Stimulated activated naive CD8-positive, alpha-beta T cell treated with anti-CD3 and anti-CD28 coated beads, Interleukin-15, amount 100 ng/mL, for 72 hours (primary cell): ENCODE data around the gene RAPH1.
"Not testable (repeated sequence)": the region's sequence is repeated elsewhere in the genome, so short reads cannot be mapped to it uniquely, and the experiment has no call there.

ENCODE experiments used
- ATAC-seq: fragments of 150-1000 bp; cut with Tn5 transposase; 2 replicates; pipeline ENCODE4 v1.10.0; 2021; ENCODE audit warnings: mild to moderate bottlenecking, moderate library complexity
- DNase-seq, 2 donors: peaks; one replicate each; pipeline ENCODE4 v3.0.0; 2021 to 2022
- H3K27ac Mint-ChIP-seq, 2 donors: one replicate each; pipeline ENCODE4 v1.8.0; 2022; ENCODE audit warnings: mild to moderate bottlenecking in 2 of 2, mixed read lengths in 2 of 2, moderate library complexity in 2 of 2
- H3K27me3 Mint-ChIP-seq: one replicate; pipeline ENCODE4 v1.8.0; 2022; ENCODE audit warnings: mixed read lengths
- H3K4me1 Mint-ChIP-seq: one replicate; pipeline ENCODE4 v1.8.0; 2022; ENCODE audit warnings: mild to moderate bottlenecking, mixed read lengths
- H3K4me3 Mint-ChIP-seq, 2 donors: one replicate each; pipeline ENCODE4 v1.8.0; 2022; ENCODE audit warnings: mild to moderate bottlenecking in 2 of 2, mixed read lengths in 2 of 2, moderate library complexity in 1 of 2
- H3K9me3 Mint-ChIP-seq, 2 donors: one replicate each; pipeline ENCODE4 v1.8.0; 2022; ENCODE audit warnings: mixed read lengths in 2 of 2

The RAPH1 gene

DNA sequence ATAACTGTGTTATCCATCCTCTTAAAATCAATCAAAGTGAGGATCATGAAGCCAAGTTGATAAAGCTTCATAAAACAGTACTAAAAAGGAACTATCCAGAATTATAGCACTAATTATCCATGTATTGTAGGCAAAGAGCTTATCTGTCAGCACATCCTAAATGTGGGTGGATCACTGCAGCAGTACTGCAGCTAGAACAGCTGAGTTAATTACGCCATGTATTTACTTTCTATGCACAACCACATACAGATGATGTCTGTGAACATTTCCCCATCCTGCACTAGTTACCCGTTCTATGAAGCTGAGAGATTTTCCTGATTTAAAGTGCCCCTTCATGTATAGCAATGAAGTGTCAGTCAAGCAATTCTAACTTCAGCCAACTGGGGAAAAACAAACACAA, 96.6 kb downstream of the RAPH1 start:
- DNase-seq (no peak), ATAC-seq (no peak)
- no peaks in the 10 kb centered on the region for H3K4me1 Mint-ChIP-seq
- no peak overlapping the region for H3K27ac Mint-ChIP-seq
- no peaks in the 10 kb centered on the region for H3K27me3 Mint-ChIP-seq
- no peak overlapping the region for H3K4me3 Mint-ChIP-seq
- no peaks in the 10 kb centered on the region for H3K9me3 Mint-ChIP-seq

DNA sequence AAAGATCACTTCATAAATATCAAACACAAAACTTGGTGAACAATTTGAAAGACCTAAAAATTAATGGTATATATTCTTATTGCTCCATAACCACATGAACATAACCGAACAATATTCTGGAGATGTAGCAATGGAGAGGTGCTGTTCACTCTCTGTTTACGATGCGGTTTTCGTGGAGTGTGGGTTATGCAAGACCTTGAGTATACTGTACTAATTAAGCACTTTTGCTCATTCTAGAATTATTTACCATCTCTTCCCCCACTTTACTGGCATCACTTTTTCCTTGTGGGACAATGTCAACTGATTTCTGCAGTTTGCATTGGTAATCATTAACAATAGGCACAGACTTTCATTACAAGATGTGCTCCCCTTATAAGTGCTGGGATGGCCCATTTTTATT, 97.6 kb downstream of the RAPH1 start:
- H3K4me3 Mint-ChIP-seq = no peak overlapping the region
- H3K27me3 Mint-ChIP-seq = no peaks in the 10 kb centered on the region
- no peaks in the 10 kb centered on the region for H3K4me1 Mint-ChIP-seq
- DNase-seq (no peak), ATAC-seq (no peak)
- H3K9me3 Mint-ChIP-seq = no peaks in the 10 kb centered on the region
- H3K27ac Mint-ChIP-seq = no peak overlapping the region

DNA sequence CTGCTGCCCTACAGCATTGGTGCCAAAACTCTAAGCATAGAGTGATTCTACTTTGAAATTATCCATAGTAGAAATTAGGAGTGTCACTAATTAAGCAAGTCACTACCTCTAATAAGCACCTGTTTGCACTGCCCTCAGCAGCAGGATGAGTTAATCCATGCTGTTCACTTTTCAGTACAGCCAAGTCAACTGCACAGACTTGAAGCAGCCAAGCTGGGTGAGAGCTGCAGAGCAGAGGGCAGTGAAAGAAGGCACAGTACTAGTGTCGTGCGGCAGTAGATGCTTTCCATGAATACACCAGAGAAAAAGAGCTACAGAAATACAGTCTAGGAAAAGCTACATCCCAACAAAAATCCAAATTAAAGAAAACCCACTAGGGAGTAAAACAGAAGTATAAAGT, 98.6 kb downstream of the RAPH1 start:
- Mint-ChIP-seq H3K27ac (no peak overlapping the region), H3K4me3 (no peak overlapping the region), H3K4me1 (no peaks in the 10 kb centered on the region), H3K9me3 (no peaks in the 10 kb centered on the region), H3K27me3 (no peaks in the 10 kb centered on the region)
- ATAC-seq (no peak), DNase-seq (no peak)

DNA sequence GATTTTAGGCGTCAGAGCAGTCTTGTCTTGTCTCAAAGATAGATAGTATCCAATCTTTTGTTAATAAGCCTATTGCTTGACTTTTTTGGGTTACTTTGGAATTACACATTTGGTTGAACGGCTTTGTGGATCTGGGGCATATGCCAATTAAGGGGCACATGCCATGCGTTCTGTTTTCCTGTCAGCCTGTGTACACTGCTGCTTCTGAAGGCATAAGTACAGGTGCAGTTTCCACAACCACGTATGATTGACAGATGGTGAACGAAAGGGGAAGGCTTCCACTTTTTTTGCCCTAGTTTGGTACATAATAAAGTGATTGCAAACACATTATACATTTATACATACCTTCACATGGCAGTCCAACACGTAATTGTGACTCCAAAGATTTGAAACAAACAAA, 102.3 kb downstream of the RAPH1 start:
- no peaks in the 10 kb centered on the region for H3K27me3 Mint-ChIP-seq
- DNase-seq (no peak), ATAC-seq (no peak)
- no peaks in the 10 kb centered on the region for H3K4me1 Mint-ChIP-seq
- H3K27ac Mint-ChIP-seq = no peak overlapping the region
- H3K4me3 Mint-ChIP-seq = no peak overlapping the region
- no peaks in the 10 kb centered on the region for H3K9me3 Mint-ChIP-seq

DNA sequence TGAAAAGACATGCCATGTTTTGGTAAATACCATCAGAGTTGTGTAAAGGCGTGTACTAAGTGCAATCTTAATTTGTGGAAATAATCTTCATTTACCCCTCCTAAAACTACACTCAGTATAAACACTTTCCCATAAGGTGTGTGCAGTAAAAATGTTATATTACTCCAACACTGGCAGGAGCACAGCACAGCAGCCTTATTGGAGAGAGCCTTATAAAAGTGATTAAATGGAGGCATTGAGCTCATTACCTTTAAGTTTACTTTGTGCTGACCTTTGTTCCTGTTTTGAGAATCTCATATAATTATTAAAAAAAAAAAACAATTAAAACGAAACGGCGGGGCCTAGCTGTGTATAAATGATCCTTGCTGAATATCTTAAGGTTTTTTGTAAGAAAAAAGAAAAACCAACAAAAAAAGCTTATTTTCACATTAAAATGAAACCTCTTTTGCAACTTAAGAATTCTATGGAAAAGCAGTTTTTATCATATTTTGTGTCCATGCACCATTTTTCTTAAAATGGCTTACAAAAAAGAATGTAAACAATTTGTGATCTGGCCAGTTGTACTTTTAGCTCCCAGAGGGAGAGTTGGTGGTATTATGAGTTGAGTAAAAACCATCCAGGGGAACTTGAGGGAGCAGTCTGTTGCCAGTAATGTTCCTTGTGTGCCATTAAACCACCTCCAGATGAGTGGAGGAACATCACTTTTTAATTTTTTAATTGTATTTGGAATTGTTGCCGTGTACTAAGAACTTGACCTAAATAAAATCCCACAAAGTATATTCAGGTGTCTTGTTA, 103.5 kb downstream of the RAPH1 start:
- ATAC-seq (no peak), DNase-seq (no peak)
- no peak overlapping the region for H3K27ac Mint-ChIP-seq
- no peak overlapping the region for H3K4me3 Mint-ChIP-seq
- no peaks in the 10 kb centered on the region for H3K4me1 Mint-ChIP-seq
- H3K9me3 Mint-ChIP-seq = no peaks in the 10 kb centered on the region
- H3K27me3 Mint-ChIP-seq = no peaks in the 10 kb centered on the region

DNA sequence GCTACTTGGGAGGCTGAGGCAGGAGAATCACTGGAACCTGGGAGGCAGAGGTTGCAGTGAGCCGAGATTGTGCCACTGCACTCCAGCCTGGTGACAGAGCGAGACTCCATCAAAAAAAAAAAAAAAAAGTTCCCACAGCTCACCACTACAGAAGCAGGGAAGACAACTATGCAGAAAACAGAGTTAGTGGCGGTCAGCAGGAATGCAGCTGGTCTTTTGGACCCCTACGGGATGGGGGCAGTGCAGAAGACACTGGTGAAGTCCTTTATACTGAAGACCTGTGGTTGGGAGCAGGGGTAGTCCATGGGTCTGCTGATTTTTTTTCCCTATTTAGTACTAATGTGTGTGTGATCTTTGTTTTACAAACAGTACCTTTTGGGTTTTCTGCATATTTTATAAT, 105.5 kb downstream of the RAPH1 start:
- H3K27me3 Mint-ChIP-seq, ATAC-seq, H3K4me3 Mint-ChIP-seq, DNase-seq, H3K27ac Mint-ChIP-seq, H3K9me3 Mint-ChIP-seq, H3K4me1 Mint-ChIP-seq: not testable (repeated sequence)

DNA sequence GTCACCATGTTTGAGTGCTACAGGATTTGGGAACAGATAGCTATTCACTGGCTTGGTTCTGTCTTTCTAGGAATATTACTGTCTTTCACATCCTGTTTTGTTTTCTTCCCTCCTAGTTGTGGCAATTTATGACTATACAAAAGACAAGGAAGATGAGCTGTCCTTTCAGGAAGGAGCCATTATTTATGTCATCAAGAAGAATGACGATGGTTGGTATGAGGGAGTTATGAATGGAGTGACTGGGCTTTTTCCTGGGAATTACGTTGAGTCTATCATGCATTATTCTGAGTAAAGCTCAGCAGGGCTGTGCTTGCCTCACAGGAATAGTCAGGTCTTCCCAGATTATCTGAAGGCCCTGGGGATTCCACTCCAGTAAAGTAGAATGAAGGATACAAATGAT, 108.0 kb downstream of the RAPH1 start:
- no peaks in the 10 kb centered on the region for H3K4me1 Mint-ChIP-seq
- H3K4me3 Mint-ChIP-seq = no peak overlapping the region
- no peaks in the 10 kb centered on the region for H3K27me3 Mint-ChIP-seq
- DNase-seq (no peak), ATAC-seq (no peak)
- no peak overlapping the region for H3K27ac Mint-ChIP-seq
- no peaks in the 10 kb centered on the region for H3K9me3 Mint-ChIP-seq

DNA sequence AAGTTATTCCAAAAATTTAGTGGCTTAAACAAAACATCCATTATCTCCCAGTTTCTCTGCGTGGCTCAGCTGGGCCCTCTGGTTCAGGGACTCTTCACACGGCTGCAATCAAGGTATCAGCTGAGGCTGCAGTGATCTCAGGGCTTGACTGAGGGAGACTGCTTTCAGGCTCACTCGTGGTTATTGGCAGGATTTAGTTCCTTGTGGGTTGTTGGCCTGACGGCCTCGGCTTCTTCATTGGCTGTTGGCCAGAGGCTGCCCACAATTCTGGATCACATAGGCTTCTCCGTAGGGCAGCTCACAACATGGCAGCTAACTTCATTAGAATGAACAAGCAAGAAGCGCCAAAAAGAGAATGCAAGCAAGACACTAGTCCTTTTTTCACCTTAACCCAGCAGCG, 116.8 kb downstream of the RAPH1 start:
- H3K27me3 Mint-ChIP-seq = no peaks in the 10 kb centered on the region
- H3K4me3 Mint-ChIP-seq = no peak overlapping the region
- no peaks in the 10 kb centered on the region for H3K4me1 Mint-ChIP-seq
- peaks cover 5 to 12% of the 10 kb centered on the region in 2 donors for H3K9me3 Mint-ChIP-seq
- ATAC-seq (no peak), DNase-seq (no peak)
- H3K27ac Mint-ChIP-seq = no peak overlapping the region

DNA sequence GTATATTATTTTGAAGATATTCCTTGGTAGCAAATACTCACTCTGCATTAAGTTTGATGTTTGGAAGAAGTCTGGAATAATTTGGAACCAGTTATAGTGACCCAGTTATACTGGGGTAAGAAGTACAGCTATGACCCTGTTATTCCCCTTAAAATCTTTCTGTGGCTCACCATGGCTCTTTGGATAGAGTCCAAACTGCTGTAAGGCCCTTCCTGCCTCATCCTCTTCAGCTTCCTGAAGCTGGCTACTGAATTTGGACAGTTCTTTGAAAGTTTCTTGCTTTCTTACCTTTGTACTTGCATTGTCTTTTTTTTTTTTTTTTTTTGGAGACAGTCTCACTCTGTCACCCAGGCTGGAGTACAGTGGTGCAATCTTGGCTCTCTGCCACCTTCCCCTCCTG, 121.3 kb downstream of the RAPH1 start:
- Mint-ChIP-seq H3K4me3 (no peak overlapping the region), H3K27ac (peak overlapping the region in 1 of 2 donors; percentile 73), H3K27me3 (no peaks in the 10 kb centered on the region), H3K9me3 (peaks cover 5 to 12% of the 10 kb centered on the region in 2 donors), H3K4me1 (no peaks in the 10 kb centered on the region)
- ATAC-seq (no peak), DNase-seq (no peak)

DNA sequence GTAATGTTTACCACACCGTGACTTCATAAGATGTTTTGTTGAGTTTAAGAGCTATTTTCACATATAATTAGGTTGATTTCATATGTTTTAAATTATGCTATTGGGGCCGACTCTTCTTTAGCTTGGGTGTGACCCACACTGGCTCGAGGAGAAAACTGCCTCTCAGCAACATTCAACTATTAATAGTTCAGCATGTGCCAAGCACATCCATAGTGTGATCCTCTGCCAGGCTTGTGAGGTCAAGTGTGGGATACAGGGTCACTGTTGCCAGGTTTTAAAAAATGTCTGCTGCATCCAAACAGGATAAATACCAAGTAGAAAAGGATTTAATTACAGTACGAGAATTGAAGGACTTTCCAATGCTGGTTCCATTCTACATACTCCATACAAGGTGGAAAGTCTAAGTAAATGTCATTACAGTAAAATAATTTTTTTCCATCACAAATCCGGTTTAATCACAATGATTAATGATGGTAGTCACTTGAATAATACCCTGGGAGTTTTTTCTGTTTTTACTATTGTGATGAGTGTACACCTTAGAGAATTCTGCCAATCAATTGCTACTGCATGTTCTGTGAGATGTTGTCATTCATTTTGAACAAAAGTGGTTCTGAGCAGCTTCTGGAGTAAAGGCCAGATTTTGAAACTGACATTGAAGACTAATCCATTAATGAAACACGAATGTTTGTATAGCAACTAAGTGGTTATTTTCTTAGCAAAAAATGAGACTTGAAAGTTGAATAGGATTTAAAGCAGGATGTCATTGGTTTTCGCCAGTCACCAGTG, 122.4 kb downstream of the RAPH1 start:
- DNase-seq = no peak
- no peak overlapping the region for H3K27ac Mint-ChIP-seq
- ATAC-seq = no peak

DNA sequence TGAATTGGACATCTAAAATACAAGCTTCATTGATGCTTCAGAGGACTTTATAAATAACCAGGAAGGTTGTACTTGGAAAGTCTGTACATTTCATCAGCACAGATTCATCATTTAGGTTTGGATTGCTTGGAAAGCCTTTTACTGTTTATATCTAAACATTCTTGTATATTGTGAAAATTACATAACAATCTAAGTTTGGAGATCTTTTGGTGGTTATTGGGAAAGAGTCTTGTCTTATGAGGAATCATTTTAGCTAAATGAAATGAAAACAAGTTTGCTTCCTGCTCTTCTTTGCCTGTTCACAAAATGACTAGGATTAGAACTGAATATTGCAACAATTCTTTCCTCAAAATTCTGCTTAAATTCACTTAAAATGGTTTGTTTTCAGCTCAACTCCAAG, 127.6 kb downstream of the RAPH1 start:
- Mint-ChIP-seq H3K27ac (no peak overlapping the region), H3K27me3 (no peaks in the 10 kb centered on the region), H3K4me1 (no peaks in the 10 kb centered on the region), H3K9me3 (no peaks in the 10 kb centered on the region), H3K4me3 (no peak overlapping the region)
- ATAC-seq (no peak), DNase-seq (no peak)

More for the DNA sequence above, 122.4 kb downstream of the RAPH1 start:
- Mint-ChIP-seq H3K4me1 (no peaks in the 10 kb centered on the region), H3K9me3 (peaks cover 1 to 3% of the 10 kb centered on the region in 2 donors), H3K27me3 (no peaks in the 10 kb centered on the region), H3K4me3 (no peak overlapping the region)

DNA sequence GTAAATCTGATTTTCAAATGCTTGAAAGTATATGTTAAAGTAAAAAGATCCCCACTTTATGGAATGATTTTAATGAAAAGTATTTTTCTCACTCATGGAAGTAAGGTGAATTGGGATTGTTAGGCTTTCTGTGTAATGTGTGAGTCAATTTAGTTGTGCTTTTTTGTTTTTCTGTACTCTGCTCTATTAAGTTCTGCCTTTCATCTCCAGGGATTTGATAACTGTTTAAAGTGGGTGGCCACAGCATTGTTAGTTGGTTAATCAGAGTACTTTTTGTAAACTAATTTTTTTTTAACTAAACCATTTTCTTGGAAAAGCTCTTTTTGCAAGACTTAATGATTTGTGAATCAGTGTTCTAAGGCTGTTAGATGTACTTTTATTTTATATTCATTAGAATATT, 130.1 kb downstream of the RAPH1 start:
- Mint-ChIP-seq H3K4me3 (no peak overlapping the region), H3K9me3 (no peaks in the 10 kb centered on the region), H3K27ac (no peak overlapping the region), H3K27me3 (no peaks in the 10 kb centered on the region), H3K4me1 (no peaks in the 10 kb centered on the region)
- no peak for DNase-seq
- ATAC-seq = no peak

DNA sequence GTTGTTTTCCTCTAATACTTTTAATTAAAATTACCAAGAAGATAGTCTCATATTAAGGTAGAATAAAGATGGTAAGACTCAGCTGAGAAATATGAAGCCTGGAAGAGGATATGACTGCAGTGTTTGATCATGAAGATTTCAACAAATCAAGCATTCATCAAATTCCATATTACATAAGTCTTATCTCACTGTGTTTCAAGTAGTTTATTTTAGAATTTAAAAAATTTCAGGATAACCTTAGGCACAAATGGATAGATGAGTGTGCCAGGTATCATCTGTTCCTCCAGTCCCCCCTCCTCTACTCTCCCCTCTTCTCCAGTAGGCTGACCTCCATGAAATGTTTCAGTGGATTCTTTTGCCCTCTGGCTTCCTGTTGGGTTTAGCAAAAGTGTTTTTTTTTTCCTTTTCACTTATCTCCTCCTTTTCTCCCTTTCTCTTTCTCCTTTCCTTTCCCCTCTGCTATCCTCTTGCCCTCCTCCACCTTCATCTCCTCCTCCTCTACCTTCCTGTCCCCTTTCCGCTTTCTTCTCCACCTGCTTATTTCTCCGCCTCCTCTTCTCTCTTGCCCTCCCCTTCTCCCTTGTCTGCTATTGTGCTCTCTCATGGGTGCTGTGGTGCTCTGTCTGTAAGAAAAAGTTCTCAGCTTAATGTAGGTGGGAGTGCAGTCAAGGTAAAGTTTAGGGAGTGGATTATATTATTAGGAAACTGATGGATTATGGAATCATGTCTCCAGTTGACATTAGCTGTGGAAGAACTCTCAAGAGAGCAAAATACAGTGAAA, 134.1 kb downstream of the RAPH1 start:
- DNase-seq (no peak), ATAC-seq (no peak)

DNA sequence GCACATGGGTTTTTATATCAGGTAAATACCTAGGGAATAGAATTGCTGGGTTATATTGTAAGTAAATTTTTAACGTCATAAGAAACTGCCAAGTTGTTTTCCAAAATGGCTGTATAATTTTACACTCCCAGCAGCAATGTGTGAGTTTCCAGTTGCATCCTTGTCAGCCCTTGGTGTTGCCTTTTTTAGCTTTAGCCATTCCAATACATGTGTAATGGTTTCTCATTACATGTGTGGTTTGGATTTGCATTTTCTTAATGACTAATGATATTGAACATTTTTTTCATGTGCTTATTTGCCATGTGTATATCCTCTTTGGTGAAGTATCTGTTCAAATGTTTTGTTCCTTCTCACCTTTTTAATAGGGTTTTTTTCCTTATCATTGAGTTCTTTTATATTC, 136.1 kb downstream of the RAPH1 start:
- H3K4me1 Mint-ChIP-seq = no peaks in the 10 kb centered on the region
- H3K27me3 Mint-ChIP-seq = no peaks in the 10 kb centered on the region
- DNase-seq = no peak
- ATAC-seq = no peak
- H3K9me3 Mint-ChIP-seq = peaks cover 0 to 6% of the 10 kb centered on the region in 2 donors
- no peak overlapping the region for H3K4me3 Mint-ChIP-seq
- H3K27ac Mint-ChIP-seq = no peak overlapping the region

More for the DNA sequence above, 134.1 kb downstream of the RAPH1 start:
- Mint-ChIP-seq H3K4me3 (no peak overlapping the region), H3K27me3 (no peaks in the 10 kb centered on the region), H3K27ac (no peak overlapping the region), H3K9me3 (peaks cover 0 to 6% of the 10 kb centered on the region in 2 donors), H3K4me1 (no peaks in the 10 kb centered on the region)

DNA sequence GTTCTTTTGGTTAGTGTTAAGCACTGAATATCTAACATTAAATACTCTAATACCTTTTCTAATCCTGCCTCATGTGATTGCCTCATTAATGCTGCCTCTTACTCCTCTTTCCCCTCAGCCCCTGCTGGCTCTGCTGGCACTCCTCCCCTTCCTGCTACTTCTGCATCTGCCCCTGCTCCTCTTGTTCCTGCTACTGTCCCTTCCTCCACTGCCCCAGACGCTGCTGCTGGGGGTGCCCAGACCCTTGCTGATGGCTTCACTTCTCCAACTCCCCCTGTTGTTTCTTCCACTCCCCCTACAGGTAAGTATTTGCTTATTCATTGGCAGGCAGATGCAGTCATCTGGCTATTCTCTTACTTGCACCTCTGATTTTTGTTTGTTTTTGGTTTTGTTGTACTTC, 138.4 kb downstream of the RAPH1 start:
- no peak overlapping the region for H3K27ac Mint-ChIP-seq
- ATAC-seq (no peak), DNase-seq (no peak)
- no peaks in the 10 kb centered on the region for H3K4me1 Mint-ChIP-seq
- no peaks in the 10 kb centered on the region for H3K27me3 Mint-ChIP-seq
- no peak overlapping the region for H3K4me3 Mint-ChIP-seq
- H3K9me3 Mint-ChIP-seq = peaks cover 0 to 6% of the 10 kb centered on the region in 2 donors

DNA sequence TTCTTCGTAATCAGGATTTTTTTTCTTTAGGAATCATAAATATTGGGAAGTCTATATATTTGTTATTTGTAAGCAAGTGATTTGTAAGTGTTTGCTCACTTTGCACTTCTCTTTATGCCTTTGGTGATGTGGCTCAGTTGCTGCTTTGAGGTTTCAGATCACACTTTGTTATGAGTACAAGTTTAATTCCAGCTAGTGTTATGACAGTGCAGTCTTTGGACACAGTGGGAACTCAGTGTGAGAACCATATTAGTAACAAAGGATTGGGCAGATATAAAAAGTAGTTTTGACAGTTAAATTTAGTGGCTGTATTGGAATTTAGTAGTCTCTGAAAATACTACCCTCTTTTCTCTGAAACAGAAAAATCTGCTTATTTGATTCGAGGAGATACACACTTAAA, 139.2 kb downstream of the RAPH1 start:
- no peak for DNase-seq

More for the DNA sequence above, 139.2 kb downstream of the RAPH1 start:
- no peaks in the 10 kb centered on the region for H3K27me3 Mint-ChIP-seq
- H3K4me1 Mint-ChIP-seq = no peaks in the 10 kb centered on the region
- peak overlapping the region in 1 of 2 donors; percentile 27 for H3K27ac Mint-ChIP-seq
- ATAC-seq = no peak
- H3K4me3 Mint-ChIP-seq = no peak overlapping the region
- peaks cover 0 to 6% of the 10 kb centered on the region in 2 donors for H3K9me3 Mint-ChIP-seq
